ENCODE data around the gene ZNF10. TPM values are rescaled to one million over a fixed set of nuclear protein-coding genes. Genes with fewer than 3 reads are reported as not detected.

Gene ZNF10
- total and polyA plus RNA-seq, 4 donors = 1.8 to 5.6 (median 4.3) TPM

DNA sequence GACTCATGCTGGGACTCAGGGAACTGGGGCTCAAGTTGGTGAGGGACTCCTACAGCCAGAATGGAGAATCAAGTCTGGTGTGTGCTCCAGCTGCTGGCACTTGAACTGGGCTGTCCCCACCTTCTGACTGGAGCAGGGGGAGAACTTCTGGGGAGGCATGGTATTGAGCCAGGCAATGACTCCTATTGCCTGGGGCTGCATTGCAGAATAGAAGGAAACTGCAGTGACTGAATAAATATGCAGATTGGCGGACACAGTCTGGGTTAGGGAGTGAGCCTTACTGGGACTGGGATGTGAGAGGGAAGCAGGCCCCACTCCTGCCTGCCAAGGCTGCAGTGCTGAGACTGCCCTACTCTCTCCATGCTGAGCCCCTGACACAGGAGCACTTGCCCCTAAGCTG is 42.1 kb downstream of the ZNF10 start:
- no peak for DNase-seq (ENCODE audit: low spot score)
- 81% methylated on average over 1 of the region's 1 CpG for WGBS
- TF ChIP-seq RXRA (IDR thresholded peaks at IDR 0.05) (no peak), GABPA (IDR thresholded peaks at IDR 0.05 in 1 of 2, conservative IDR thresholded peaks at IDR 0.05 in 1 of 2) (no peak), NR2F2 (IDR thresholded peaks at IDR 0.05) (no peak), TAF1 (conservative IDR thresholded peaks at IDR 0.05) (no peak), YY1 (IDR thresholded peaks at IDR 0.05) (no peak), SP1 (IDR thresholded peaks at IDR 0.05) (no peak), EGR1 (IDR thresholded peaks at IDR 0.05; ENCODE audit: low read depth in 2 of 2) (no peak), RAD21 (IDR thresholded peaks at IDR 0.05) (no peak)
- TF ChIP-seq, protein P1, sequence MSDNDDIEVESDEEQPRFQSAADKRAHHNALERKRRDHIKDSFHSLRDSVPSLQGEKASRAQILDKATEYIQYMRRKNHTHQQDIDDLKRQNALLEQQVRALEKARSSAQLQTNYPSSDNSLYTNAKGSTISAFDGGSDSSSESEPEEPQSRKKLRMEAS (IDR thresholded peaks at IDR 0.05) = no peak
- TF ChIP-seq, protein P2, sequence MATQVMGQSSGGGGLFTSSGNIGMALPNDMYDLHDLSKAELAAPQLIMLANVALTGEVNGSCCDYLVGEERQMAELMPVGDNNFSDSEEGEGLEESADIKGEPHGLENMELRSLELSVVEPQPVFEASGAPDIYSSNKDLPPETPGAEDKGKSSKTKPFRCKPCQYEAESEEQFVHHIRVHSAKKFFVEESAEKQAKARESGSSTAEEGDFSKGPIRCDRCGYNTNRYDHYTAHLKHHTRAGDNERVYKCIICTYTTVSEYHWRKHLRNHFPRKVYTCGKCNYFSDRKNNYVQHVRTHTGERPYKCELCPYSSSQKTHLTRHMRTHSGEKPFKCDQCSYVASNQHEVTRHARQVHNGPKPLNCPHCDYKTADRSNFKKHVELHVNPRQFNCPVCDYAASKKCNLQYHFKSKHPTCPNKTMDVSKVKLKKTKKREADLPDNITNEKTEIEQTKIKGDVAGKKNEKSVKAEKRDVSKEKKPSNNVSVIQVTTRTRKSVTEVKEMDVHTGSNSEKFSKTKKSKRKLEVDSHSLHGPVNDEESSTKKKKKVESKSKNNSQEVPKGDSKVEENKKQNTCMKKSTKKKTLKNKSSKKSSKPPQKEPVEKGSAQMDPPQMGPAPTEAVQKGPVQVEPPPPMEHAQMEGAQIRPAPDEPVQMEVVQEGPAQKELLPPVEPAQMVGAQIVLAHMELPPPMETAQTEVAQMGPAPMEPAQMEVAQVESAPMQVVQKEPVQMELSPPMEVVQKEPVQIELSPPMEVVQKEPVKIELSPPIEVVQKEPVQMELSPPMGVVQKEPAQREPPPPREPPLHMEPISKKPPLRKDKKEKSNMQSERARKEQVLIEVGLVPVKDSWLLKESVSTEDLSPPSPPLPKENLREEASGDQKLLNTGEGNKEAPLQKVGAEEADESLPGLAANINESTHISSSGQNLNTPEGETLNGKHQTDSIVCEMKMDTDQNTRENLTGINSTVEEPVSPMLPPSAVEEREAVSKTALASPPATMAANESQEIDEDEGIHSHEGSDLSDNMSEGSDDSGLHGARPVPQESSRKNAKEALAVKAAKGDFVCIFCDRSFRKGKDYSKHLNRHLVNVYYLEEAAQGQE (IDR thresholded peaks at IDR 0.05) = no peak
- TF ChIP-seq, protein P3, sequence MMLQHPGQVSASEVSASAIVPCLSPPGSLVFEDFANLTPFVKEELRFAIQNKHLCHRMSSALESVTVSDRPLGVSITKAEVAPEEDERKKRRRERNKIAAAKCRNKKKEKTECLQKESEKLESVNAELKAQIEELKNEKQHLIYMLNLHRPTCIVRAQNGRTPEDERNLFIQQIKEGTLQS (IDR thresholded peaks at IDR 0.05) = no peak
- TF ChIP-seq, protein P4, sequence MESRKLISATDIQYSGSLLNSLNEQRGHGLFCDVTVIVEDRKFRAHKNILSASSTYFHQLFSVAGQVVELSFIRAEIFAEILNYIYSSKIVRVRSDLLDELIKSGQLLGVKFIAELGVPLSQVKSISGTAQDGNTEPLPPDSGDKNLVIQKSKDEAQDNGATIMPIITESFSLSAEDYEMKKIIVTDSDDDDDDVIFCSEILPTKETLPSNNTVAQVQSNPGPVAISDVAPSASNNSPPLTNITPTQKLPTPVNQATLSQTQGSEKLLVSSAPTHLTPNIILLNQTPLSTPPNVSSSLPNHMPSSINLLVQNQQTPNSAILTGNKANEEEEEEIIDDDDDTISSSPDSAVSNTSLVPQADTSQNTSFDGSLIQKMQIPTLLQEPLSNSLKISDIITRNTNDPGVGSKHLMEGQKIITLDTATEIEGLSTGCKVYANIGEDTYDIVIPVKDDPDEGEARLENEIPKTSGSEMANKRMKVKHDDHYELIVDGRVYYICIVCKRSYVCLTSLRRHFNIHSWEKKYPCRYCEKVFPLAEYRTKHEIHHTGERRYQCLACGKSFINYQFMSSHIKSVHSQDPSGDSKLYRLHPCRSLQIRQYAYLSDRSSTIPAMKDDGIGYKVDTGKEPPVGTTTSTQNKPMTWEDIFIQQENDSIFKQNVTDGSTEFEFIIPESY (IDR thresholded peaks at IDR 0.05) = no peak
- TF ChIP-seq, protein P5, sequence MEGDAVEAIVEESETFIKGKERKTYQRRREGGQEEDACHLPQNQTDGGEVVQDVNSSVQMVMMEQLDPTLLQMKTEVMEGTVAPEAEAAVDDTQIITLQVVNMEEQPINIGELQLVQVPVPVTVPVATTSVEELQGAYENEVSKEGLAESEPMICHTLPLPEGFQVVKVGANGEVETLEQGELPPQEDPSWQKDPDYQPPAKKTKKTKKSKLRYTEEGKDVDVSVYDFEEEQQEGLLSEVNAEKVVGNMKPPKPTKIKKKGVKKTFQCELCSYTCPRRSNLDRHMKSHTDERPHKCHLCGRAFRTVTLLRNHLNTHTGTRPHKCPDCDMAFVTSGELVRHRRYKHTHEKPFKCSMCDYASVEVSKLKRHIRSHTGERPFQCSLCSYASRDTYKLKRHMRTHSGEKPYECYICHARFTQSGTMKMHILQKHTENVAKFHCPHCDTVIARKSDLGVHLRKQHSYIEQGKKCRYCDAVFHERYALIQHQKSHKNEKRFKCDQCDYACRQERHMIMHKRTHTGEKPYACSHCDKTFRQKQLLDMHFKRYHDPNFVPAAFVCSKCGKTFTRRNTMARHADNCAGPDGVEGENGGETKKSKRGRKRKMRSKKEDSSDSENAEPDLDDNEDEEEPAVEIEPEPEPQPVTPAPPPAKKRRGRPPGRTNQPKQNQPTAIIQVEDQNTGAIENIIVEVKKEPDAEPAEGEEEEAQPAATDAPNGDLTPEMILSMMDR (IDR thresholded peaks at IDR 0.05; ENCODE audit: low read depth, low read length, missing input control) = no peak
- Histone ChIP-seq H3K4me3 (ENCODE audit: low read depth in 1 of 3, low read length in 3 of 3) (peak overlapping the region in 2 of 3 donors; percentile 23 to 57), H3K27me3 (ENCODE audit: control insufficient read depth in 4 of 4, insufficient read depth in 4 of 4, low read length in 3 of 4) (no peaks in the 10 kb centered on the region), H3K27ac (ENCODE audit: low read depth in 1 of 2, low read length in 2 of 2) (no peak overlapping the region), H3K4me1 (ENCODE audit: control insufficient read depth in 4 of 4, insufficient read depth in 4 of 4, low read length in 3 of 4) (no peaks in the 10 kb centered on the region), H3K36me3 (ENCODE audit: control insufficient read depth in 4 of 4, insufficient read depth in 3 of 4, low read depth in 1 of 4, low read length in 3 of 4) (peaks cover 0 to 2% (median 0%) of the 10 kb centered on the region in 4 donors), H3K9me3 (ENCODE audit: control insufficient read depth in 4 of 4, low read length in 3 of 4) (peaks cover 22 to 70% (median 38%) of the 10 kb centered on the region in 4 donors), H3K9ac (ENCODE audit: low read depth in 1 of 2, low read length in 2 of 2) (no peak overlapping the region)

DNA sequence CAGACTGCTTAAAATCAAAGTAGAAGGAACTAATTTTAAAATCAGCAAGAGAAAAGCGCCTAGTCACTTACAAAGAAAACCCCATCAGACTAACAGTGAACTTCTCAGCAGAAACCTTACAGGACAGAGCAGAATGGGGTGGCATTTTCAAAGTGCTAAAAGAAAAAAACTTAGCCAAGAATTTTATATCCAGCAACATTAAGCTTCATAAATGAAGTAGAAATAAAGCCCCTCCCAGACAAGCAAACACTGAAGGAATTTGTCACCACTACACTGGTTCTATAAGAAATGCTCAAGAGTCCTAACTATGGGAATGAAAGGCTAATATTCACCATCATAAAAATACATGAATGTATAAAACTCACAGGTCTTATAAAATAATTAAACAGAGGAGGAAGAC is 44.5 kb downstream of the ZNF10 start:
- H3K27me3 ChIP-seq (ENCODE audit: control insufficient read depth in 4 of 4, insufficient read depth in 4 of 4, low read length in 3 of 4) = no peaks in the 10 kb centered on the region
- no peak overlapping the region for H3K27ac ChIP-seq (ENCODE audit: low read depth in 1 of 2, low read length in 2 of 2)
- DNase-seq (ENCODE audit: low spot score) = no peak
- no peaks in the 10 kb centered on the region for H3K4me1 ChIP-seq (ENCODE audit: control insufficient read depth in 4 of 4, insufficient read depth in 4 of 4, low read length in 3 of 4)
- peaks cover 0 to 2% (median 0%) of the 10 kb centered on the region in 4 donors for H3K36me3 ChIP-seq (ENCODE audit: control insufficient read depth in 4 of 4, insufficient read depth in 3 of 4, low read depth in 1 of 4, low read length in 3 of 4)
- no peak overlapping the region for H3K4me3 ChIP-seq (ENCODE audit: low read depth in 1 of 3, low read length in 3 of 3)
- H3K9ac ChIP-seq (ENCODE audit: low read depth in 1 of 2, low read length in 2 of 2) = no peak overlapping the region
- 69% methylated on average over 1 of the region's 1 CpG for WGBS
- peaks cover 27 to 75% (median 37%) of the 10 kb centered on the region in 4 donors for H3K9me3 ChIP-seq (ENCODE audit: control insufficient read depth in 4 of 4, low read length in 3 of 4)
- TF ChIP-seq HNF4A (conservative IDR thresholded peaks at IDR 0.05) = no peak
- TF ChIP-seq, protein P3 (IDR thresholded peaks at IDR 0.05) = no peak
- TF ChIP-seq YY1 (IDR thresholded peaks at IDR 0.05) = no peak
- TF ChIP-seq FOXA1 (IDR thresholded peaks at IDR 0.05) = no peak
- no peak for TF ChIP-seq JUND (IDR thresholded peaks at IDR 0.05)
- TF ChIP-seq, protein P5 (IDR thresholded peaks at IDR 0.05; ENCODE audit: low read depth, low read length, missing input control) = no peak
- TF ChIP-seq EGR1 (IDR thresholded peaks at IDR 0.05; ENCODE audit: low read depth in 2 of 2) = no peak
- TF ChIP-seq RAD21 (IDR thresholded peaks at IDR 0.05) = no peak
- TF ChIP-seq FOXA2 (IDR thresholded peaks at IDR 0.05) = no peak
- TF ChIP-seq RXRA (IDR thresholded peaks at IDR 0.05) = no peak
- TF ChIP-seq, protein P1 (IDR thresholded peaks at IDR 0.05) = no peak

All from liver (tissue), 9 donors.